ENCODE data around the gene ZNF445.
"Not testable (repeated sequence)": the region's sequence is repeated elsewhere in the genome, so short reads cannot be mapped to it uniquely, and the experiment has no call there.

The ZNF445 gene

GRCh38 chr3:44477312-44478030, at the start of gene ZNF445:
Gene ZNF445 (minus strand): TSS chr3:44477670. CDS start chr3:44455549, 22,121 bp downstream.
- DNase-seq: peak; percentile 59

- no peak for DNase-seq
Measured at GRCh38 chr3:44525060-44525459, 47.6 kb upstream of the ZNF445 start.

- peak; percentile 36 for DNase-seq
Measured at GRCh38 chr3:44522494-44522933, 45.0 kb upstream of the ZNF445 start.

- no peak for DNase-seq
Measured at GRCh38 chr3:44521721-44522120, 44.3 kb upstream of the ZNF445 start.

GRCh38 chr3:44518782-44519156, 41.3 kb upstream of the ZNF445 start:
- DNase-seq: no peak

GRCh38 chr3:44516230-44516629, 38.8 kb upstream of the ZNF445 start:
- peak; percentile 89 for DNase-seq

- no peak for DNase-seq
Measured at GRCh38 chr3:44513513-44513912, 36.0 kb upstream of the ZNF445 start.

GRCh38 chr3:44511238-44511566, 33.7 kb upstream of the ZNF445 start:
- DNase-seq: no peak

- no peak for DNase-seq
Measured at GRCh38 chr3:44510000-44510368, 32.5 kb upstream of the ZNF445 start.

GRCh38 chr3:44509393-44509921, 32.0 kb upstream of the ZNF445 start:
- no peak for DNase-seq

GRCh38 chr3:44506961-44507360, 29.5 kb upstream of the ZNF445 start:
- DNase-seq: no peak

GRCh38 chr3:44506556-44506955, 29.1 kb upstream of the ZNF445 start:
- DNase-seq: no peak

GRCh38 chr3:44504566-44504965, 27.1 kb upstream of the ZNF445 start:
- DNase-seq: no peak

GRCh38 chr3:44503178-44503577, 25.7 kb upstream of the ZNF445 start:
- not testable (repeated sequence) for DNase-seq

GRCh38 chr3:44501971-44502370, 24.5 kb upstream of the ZNF445 start:
- DNase-seq: no peak

- DNase-seq: not testable (repeated sequence)
Measured at GRCh38 chr3:44499899-44500168, 22.4 kb upstream of the ZNF445 start.

- DNase-seq: no peak
Measured at GRCh38 chr3:44499149-44499898, 21.9 kb upstream of the ZNF445 start.

GRCh38 chr3:44495636-44496415, 18.4 kb upstream of the ZNF445 start:
- DNase-seq: no peak

GRCh38 chr3:44492496-44492895, 15.0 kb upstream of the ZNF445 start:
- DNase-seq: no peak

- DNase-seq: no peak
Measured at GRCh38 chr3:44482721-44483120, 5.3 kb upstream of the ZNF445 start.

- DNase-seq: no peak
Measured at GRCh38 chr3:44478606-44479094, 1.2 kb upstream of the ZNF445 start.

GRCh38 chr3:44478055-44478468, 592 bp upstream of the ZNF445 start:
- no peak for DNase-seq

- DNase-seq: no peak
Measured at GRCh38 chr3:44476963-44477311, 533 bp downstream of the ZNF445 start.

GRCh38 chr3:44476181-44476611, 1.3 kb downstream of the ZNF445 start:
- DNase-seq: peak; percentile 25
